Measurements from ENCODE around the gene SEMA3B.
"Not testable (repeated sequence)": the region's sequence is repeated elsewhere in the genome, so short reads cannot be mapped to it uniquely, and the experiment has no call there.

The SEMA3B gene

GRCh38 chr3:50302095-50303012 is 33.4 kb downstream of the SEMA3B start:
- DNase-seq (ENCODE audit: low read depth) = no peak
- no peak overlapping the region for H3K4me3 ChIP-seq (ENCODE audit: low read depth, low read length)

GRCh38 chr3:50303013-50303815 is 34.3 kb downstream of the SEMA3B start, which contains the start of gene HYAL1:
TSS of gene HYAL1 (minus strand) at chr3:50303574. CDS start at chr3:50302956, 618 bp downstream.
- no peak within 1 kb of the TSS for H3K4me3 ChIP-seq (ENCODE audit: low read depth, low read length)
- no peak for DNase-seq (ENCODE audit: low read depth)

- no peak overlapping the region for H3K4me3 ChIP-seq (ENCODE audit: low read depth, low read length)
These were observed 35.7 kb downstream of the SEMA3B start for GRCh38 chr3:50304601-50305000.

GRCh38 chr3:50312041-50312440 is 43.1 kb downstream of the SEMA3B start:
- not testable (repeated sequence) for H3K4me3 ChIP-seq (ENCODE audit: low read depth, low read length); DNase-seq (ENCODE audit: low read depth)

More at GRCh38 chr3:50304601-50305000, 35.7 kb downstream of the SEMA3B start:
- no peak for DNase-seq (ENCODE audit: low read depth)

- H3K4me3 ChIP-seq (ENCODE audit: low read depth, low read length) = no peak overlapping the region
- no peak for DNase-seq (ENCODE audit: low read depth)
These were observed 45.4 kb downstream of the SEMA3B start for GRCh38 chr3:50314342-50314741.

DNA sequence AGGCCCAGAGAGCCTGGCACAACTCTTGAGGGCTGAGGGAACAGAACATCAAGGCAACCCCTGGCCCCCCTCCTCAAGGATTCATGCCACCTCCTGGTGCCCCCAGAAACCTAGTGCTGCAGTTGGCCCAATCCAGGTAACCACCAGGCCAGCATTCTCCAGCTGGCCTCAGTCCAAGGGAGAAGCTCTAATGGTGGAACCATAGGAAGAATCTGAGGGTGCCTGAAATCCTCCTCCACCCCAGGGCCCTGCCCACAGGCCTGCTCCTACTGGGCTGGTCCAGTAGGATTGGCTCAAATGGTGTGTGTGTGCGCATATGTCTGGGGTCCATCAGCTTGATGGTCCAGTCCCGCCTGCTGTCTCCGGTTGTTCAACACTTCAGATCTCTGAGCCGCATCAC is 45.9 kb downstream of the SEMA3B start:
- H3K4me3 ChIP-seq (ENCODE audit: low read depth, low read length) = no peak overlapping the region
- DNase-seq (ENCODE audit: low read depth) = no peak

- no peak for DNase-seq (ENCODE audit: low read depth)
- H3K4me3 ChIP-seq (ENCODE audit: low read depth, low read length) = no peak overlapping the region
These were observed 47.8 kb downstream of the SEMA3B start for GRCh38 chr3:50316657-50317242.

DNA sequence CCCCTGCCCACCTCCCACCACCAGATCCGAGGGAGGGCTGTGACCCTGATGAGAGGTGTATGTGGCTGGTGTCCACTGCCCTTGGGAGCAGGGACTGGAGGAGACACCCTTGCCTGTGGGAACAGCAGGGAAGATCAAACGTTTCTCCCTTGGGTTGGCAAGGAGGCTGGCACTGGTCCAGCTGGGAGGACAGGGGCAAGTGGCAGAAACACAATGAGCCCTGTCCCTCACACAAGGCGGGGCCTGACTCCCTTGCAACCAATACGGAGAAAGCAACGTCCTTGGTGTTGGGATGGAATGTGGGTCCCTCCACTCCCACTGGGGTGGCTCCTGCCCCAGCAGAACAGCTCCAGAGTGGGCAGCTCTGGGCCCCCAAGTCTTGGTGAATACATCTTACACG is 48.4 kb downstream of the SEMA3B start:
- no peak overlapping the region for H3K4me3 ChIP-seq (ENCODE audit: low read depth, low read length)

GRCh38 chr3:50318163-50318562 is 49.2 kb downstream of the SEMA3B start:
- DNase-seq (ENCODE audit: low read depth) = no peak
- no peak overlapping the region for H3K4me3 ChIP-seq (ENCODE audit: low read depth, low read length)

More for the DNA sequence above, 48.4 kb downstream of the SEMA3B start:
- no peak for DNase-seq (ENCODE audit: low read depth)

GRCh38 chr3:50318615-50319014 is 49.7 kb downstream of the SEMA3B start:
- no peak for DNase-seq (ENCODE audit: low read depth)
- H3K4me3 ChIP-seq (ENCODE audit: low read depth, low read length) = no peak overlapping the region

DNA sequence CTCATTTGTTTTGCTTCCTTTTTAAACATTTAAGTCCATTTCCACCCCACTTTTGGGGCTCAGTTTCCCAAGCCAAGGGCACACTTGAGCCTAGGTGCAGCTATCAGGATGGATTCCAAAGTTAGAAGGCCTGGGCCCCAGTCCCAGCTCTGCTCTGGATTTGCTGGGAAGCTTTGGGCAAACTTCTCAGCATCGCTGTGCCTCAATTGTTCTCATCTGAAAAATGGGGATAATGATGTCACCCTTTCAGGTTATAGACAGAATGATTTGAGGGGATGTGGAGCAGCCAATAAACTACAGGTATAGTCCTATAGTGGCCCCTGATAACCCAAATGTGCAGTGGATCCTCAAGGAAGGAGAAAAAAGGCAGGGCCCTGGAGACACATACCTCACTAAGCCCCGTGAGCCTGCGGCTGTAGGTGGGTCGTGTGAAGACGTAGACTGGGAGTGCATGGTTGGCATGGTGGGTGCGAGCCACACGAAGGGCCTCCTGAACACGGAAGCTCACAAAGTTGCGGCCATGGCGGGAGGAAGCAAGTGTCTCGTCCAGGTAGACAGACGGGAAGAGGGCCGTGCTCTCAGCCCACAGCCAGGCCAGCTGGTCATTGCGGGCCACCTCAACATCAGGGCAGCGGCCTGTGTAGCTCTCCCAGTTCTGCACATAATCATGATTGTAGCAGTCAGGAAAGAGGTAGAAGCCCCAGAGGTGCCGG is 50.4 kb downstream of the SEMA3B start:
- H3K4me3 ChIP-seq (ENCODE audit: low read depth, low read length) = no peak overlapping the region
- DNase-seq (ENCODE audit: low read depth) = no peak

GRCh38 chr3:50319894-50320625 is 51.1 kb downstream of the SEMA3B start:
- peak overlapping the region; percentile 80 for H3K4me3 ChIP-seq (ENCODE audit: low read depth, low read length)
- no peak for DNase-seq (ENCODE audit: low read depth)

DNA sequence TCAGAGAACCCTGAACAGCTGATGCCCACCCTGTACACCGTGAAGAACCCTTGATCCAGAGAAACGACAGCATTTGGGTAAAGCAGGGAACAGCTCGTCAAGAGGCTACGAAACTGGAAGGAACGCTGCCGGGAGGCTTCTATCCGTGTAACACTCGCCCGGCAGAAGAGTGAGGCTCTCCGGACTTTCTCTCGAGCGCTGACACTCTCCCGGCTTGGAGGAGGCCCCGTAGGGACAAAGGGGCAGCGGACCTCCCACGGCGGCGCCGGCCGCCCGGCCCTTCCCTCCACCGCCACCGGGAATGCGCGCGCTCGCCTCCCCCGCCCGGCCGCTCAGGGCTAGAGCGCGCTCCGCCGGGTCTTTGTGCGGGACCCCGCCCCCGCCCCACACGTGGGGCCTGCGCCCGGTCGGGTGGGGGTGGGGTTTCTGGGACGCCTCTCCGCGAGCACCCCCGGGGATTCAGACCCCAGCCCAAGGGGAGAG is 51.9 kb downstream of the SEMA3B start:
- H3K4me3 ChIP-seq (ENCODE audit: low read depth, low read length) = peak overlapping the region; percentile 80
- no peak for DNase-seq (ENCODE audit: low read depth)

DNA sequence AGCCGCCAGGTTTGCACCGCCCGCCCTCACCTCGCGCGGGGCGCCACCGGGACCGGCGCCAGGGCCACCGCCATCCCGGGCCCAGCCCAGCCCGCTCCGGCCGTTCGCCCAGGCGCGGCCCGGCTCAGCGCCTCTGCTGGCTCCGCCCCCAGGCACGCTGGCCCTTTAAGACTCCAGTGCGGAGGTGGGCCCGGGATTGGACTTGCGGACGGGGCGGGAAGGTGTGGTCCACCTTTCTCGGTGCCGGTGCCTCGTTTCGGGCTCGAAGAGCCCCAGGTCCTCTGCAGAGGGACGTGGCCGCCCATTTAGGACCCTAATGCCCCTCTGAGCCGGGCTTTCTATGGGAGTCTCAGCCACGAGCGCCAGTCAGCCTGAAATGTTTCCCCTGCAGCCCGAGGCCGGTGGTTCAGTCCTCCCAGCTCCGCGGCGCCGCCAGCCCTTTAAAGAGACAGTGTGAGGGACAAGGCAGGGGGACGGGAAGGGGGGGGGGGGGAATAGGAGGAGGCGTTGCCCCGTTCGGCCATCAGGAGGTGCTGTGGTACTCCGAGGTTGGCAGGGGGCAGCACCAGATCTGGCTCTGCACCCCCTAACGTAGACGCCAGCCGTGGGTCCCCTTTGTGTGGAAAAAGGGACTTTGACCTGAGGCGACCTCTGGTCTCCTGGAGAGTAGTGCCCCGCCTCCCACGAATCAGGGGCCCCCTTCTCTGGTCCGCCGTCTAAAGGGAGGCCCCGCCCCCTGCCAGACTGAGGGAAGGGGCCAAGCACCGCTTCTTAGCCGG is 52.6 kb downstream of the SEMA3B start:
- DNase-seq (ENCODE audit: low read depth) = peak; percentile 65
- peak overlapping the region; percentile 80 for H3K4me3 ChIP-seq (ENCODE audit: low read depth, low read length)

DNA sequence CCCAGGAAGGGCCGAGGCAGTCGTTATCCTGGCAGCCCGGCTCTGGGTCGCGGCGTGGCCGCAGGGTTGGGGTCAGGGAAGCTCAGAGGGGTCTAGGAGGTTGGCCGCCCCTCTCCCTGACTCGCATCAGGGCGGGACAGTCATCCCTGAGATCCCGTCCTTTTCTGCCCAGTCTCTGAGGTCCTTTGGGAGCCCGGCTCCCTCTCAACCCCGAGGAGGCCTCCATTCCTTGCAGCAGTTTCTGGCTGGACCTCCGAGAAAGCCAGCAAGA is 53.1 kb downstream of the SEMA3B start:
- H3K4me3 ChIP-seq (ENCODE audit: low read depth, low read length) = peak overlapping the region; percentile 80
- DNase-seq (ENCODE audit: low read depth) = no peak

DNA sequence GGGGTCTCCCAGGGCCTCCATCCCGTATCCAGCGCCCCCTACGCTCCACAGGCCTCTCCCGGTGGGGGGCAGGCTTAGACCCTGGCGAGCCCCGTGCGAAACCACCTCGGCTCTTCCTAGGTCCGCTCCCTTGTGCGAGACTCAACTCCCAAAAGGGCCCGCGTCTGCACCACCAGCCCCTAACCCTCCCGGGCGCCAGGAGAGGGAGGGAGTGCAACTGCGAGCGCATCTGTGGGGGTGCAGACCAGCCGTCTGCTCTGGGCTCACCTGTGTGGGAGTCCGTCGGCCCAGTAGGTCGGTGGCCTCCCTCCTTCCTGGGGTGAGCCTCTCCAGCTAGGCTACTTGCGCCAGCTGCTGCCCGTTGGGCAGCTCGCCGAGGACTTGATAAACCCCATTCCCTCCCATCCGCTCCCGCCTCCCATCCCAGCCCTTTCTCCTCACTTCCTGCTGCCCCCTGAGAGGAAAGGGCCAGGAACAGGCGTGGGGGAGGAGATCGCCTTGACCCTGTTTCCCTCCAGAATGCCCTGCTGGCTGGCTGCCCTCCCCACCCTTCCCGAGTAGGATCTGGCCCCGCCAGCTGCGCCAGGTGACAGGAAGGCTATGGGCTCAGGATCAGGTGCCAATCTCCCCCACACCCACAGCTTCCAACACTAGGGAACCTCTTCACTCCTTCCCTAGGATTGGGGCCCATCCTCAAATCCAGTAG is 53.6 kb downstream of the SEMA3B start, which contains the start of gene HYAL2:
Gene HYAL2 (minus strand): TSS at position 360 of the 706 bp plus-strand sequence. CDS start 2,256 bp downstream, outside the sequence.
- H3K4me3 ChIP-seq (ENCODE audit: low read depth, low read length) = peak within 1 kb of the TSS; percentile 80
- no peak for DNase-seq (ENCODE audit: low read depth)

GRCh38 chr3:50323092-50323600 is 54.2 kb downstream of the SEMA3B start:
- no peak for DNase-seq (ENCODE audit: low read depth)
- H3K4me3 ChIP-seq (ENCODE audit: low read depth, low read length) = no peak overlapping the region
